ENCODE results near the gene MISP3. TPM values are rescaled to one million over a fixed set of nuclear protein-coding genes. Genes with fewer than 3 reads are reported as not detected.
A peak's percentile ranks its signal among the peaks of the same experiment; 100 is the strongest.

Gene MISP3
- total and polyA plus RNA-seq, 4 experiments from 2014 or later: 0.68 to 1.6 (median 1.2) TPM

DNA sequence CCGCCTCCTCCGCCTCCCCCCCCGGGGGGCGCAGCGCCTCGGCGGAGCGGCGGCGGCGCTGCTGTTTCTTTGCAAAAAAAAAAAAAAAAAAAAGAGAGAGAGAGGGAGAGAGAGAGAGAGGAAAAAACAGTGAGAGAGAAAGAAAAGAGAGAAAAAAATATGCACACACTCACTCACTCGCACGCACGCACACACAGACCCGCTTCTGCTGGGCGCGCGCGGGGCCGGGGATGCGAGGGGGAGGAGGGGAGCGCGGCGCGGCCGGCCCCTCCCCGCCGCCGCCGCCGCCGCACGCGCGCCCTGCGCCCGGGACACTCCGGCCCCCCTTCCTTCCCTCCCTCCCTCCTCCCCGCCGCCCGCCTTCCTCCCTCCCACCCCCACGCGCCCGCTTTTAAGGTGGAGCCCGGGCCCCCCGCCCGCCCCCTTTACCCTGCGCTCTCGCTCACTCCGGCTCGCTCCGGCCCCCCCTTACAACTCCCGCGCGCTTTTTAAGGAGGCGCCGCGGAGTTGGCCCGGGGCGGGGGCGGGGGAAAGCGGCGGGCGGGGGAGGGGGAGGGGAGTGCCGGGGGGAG, 18.0 kb downstream of the MISP3 start, which contains the start of gene SAMD1:
SAMD1 (minus strand) TSS at position 243 of the 572 bp plus-strand sequence.
- Histone ChIP-seq H3K36me3 (ENCODE audit: insufficient read depth, low read length) (no peaks in the 10 kb centered on the region), H3K4me1 (ENCODE audit: insufficient read depth, low read length) (peaks cover 14% of the 10 kb centered on the region), H3K4me3 (ENCODE audit: low read length in 2 of 2) (peak within 1 kb of the TSS; percentile 86 to 88), H3K27me3 (ENCODE audit: insufficient read depth, low read length) (no peaks in the 10 kb centered on the region), H3K9me3 (ENCODE audit: control insufficient read depth in 1 of 2, low read length in 2 of 2) (peaks cover 0 to 5% of the 10 kb centered on the region in 2 donors), H3K27ac (ENCODE audit: low read depth, low read length) (peak within 1 kb of the TSS; percentile 72)
- intact Hi-C loops (cut with micrococcal nuclease): loop anchor here (1.0 to 5.0 kb wide), 7 partner anchors 9 to 210 kb away; partner anchors contain the start of genes ADGRL1, DCAF15, MISP3 and PRKACA
- peak within 1 kb of the TSS; percentile 99 to 100 (median 100) for H3K4me3 Mint-ChIP-seq
- H3K27ac Mint-ChIP-seq: peak within 1 kb of the TSS; percentile 95 to 100 (median 99)
- CTCF ChIA-PET (ENCODE audit: partially characterized antibody): interaction anchor here (1.5 kb wide), 1 partner anchor 9 kb away, joined by 4 read pairs; no protein-coding TSS in a partner anchor
- peak; percentile 79 to 88 (median 83) for DNase-seq
- H3K36me3 Mint-ChIP-seq: peaks cover 4 to 19% of the 10 kb centered on the region in 2 donors
- peaks cover 0 to 2% of the 10 kb centered on the region in 2 donors for H3K27me3 Mint-ChIP-seq
- H3K9me3 Mint-ChIP-seq: peaks cover 0 to 17% (median 0%) of the 10 kb centered on the region in 8 donors
- H3K4me1 Mint-ChIP-seq: peaks cover 10 to 28% (median 21%) of the 10 kb centered on the region in 4 donors
- POLR2A ChIA-PET (ENCODE audit: partially characterized antibody): interaction anchor here (1.3 to 4.1 kb wide), 9 partner anchors 9 to 208 kb away, joined by 3 to 25 read pairs (median 7); partner anchors contain the start of genes ASF1B, IL27RA and PRKACA

GRCh38 chr19:14091081-14091812, 18.7 kb downstream of the MISP3 start:
- CTCF ChIA-PET (ENCODE audit: partially characterized antibody): interaction anchor here (1.5 kb wide), 2 partner anchors 10 to 18 kb away, joined by 4 to 5 read pairs; no protein-coding TSS in a partner anchor
- peak overlapping the region; percentile 86 to 88 for H3K4me3 ChIP-seq (ENCODE audit: low read length in 2 of 2)
- peak overlapping the region; percentile 95 to 100 (median 99) for H3K27ac Mint-ChIP-seq

DNA sequence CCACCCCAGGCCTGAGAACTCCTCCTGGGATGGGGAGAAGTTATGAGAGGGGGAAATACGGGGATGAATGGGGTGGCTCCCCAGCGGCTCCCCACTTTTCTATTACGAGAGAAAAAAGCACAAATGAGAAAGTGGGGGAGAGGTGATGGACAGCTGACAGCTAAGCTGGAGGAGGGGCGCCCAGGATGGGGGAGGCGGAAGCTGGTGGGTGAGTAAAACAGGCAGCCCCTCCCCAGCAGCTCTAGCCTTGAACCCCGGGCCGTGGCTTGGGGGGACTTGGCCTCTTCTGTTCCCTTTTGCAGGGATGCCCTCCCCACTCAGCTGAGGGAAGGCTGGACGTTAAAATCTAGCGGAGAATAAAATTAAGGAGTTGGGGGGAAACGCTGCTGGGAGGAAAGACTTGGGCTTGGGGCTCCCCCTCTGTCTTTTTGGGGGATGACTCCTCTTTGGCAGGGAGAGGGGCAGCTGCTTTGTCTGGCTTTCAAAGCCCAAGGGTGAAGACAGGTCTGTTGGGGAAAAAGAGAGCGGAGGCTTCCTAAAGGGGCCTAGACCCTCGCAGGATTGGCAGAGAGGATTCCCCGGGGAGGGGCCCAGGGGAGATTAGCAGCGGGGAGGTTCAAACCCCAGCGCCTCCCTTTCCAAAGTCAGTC, 19.4 kb downstream of the MISP3 start:
- POLR2A ChIA-PET (ENCODE audit: partially characterized antibody): interaction anchor here (0.9 to 4.1 kb wide), 11 partner anchors 9 to 211 kb away, joined by 3 to 25 read pairs (median 3); partner anchors contain the start of genes ASF1B, IL27RA, PRKACA and RFX1
- Histone ChIP-seq H3K4me3 (ENCODE audit: low read length in 2 of 2) (peak overlapping the region; percentile 86 to 88), H3K27ac (ENCODE audit: low read depth, low read length) (peak overlapping the region; percentile 72), H3K4me1 (ENCODE audit: insufficient read depth, low read length) (peaks cover 14% of the 10 kb centered on the region), H3K36me3 (ENCODE audit: insufficient read depth, low read length) (peaks cover 6% of the 10 kb centered on the region), H3K9me3 (ENCODE audit: control insufficient read depth in 1 of 2, low read length in 2 of 2) (peaks cover 0 to 5% of the 10 kb centered on the region in 2 donors), H3K27me3 (ENCODE audit: insufficient read depth, low read length) (no peaks in the 10 kb centered on the region)
- Mint-ChIP-seq H3K27ac (peak overlapping the region; percentile 95 to 100 (median 99)), H3K9me3 (peaks cover 0 to 17% (median 0%) of the 10 kb centered on the region in 8 donors), H3K4me3 (peak overlapping the region; percentile 99 to 100 (median 100)), H3K36me3 (peaks cover 7 to 24% of the 10 kb centered on the region in 2 donors), H3K4me1 (peaks cover 10 to 28% (median 21%) of the 10 kb centered on the region in 4 donors), H3K27me3 (peaks cover 0 to 2% of the 10 kb centered on the region in 2 donors)
- no peak for DNase-seq
- CTCF ChIA-PET (ENCODE audit: partially characterized antibody): interaction anchor here (1.5 kb wide), 2 partner anchors 10 to 18 kb away, joined by 4 to 5 read pairs; no protein-coding TSS in a partner anchor
- intact Hi-C loops (cut with micrococcal nuclease): loop anchor here (1.0 to 5.0 kb wide), 5 partner anchors 19 to 212 kb away; partner anchors contain the start of genes ADGRL1, DCAF15 and MISP3

More at GRCh38 chr19:14091081-14091812, 18.7 kb downstream of the MISP3 start:
- peaks cover 0 to 5% of the 10 kb centered on the region in 2 donors for H3K9me3 ChIP-seq (ENCODE audit: control insufficient read depth in 1 of 2, low read length in 2 of 2)
- Mint-ChIP-seq H3K36me3 (peaks cover 4 to 19% of the 10 kb centered on the region in 2 donors), H3K4me1 (peaks cover 10 to 28% (median 21%) of the 10 kb centered on the region in 4 donors), H3K4me3 (peak overlapping the region; percentile 99 to 100 (median 100)), H3K27me3 (peaks cover 0 to 2% of the 10 kb centered on the region in 2 donors), H3K9me3 (peaks cover 0 to 17% (median 0%) of the 10 kb centered on the region in 8 donors)
- no peaks in the 10 kb centered on the region for H3K36me3 ChIP-seq (ENCODE audit: insufficient read depth, low read length)
- no peaks in the 10 kb centered on the region for H3K27me3 ChIP-seq (ENCODE audit: insufficient read depth, low read length)
- H3K27ac ChIP-seq (ENCODE audit: low read depth, low read length): peak overlapping the region; percentile 72
- POLR2A ChIA-PET (ENCODE audit: partially characterized antibody): interaction anchor here (0.9 to 4.1 kb wide), 11 partner anchors 9 to 211 kb away, joined by 3 to 25 read pairs (median 3); partner anchors contain the start of genes ASF1B, IL27RA, PRKACA and RFX1
- intact Hi-C loops (cut with micrococcal nuclease): loop anchor here (1.0 to 5.0 kb wide), 5 partner anchors 18 to 211 kb away; partner anchors contain the start of genes ADGRL1, DCAF15 and MISP3
- peaks cover 14% of the 10 kb centered on the region for H3K4me1 ChIP-seq (ENCODE audit: insufficient read depth, low read length)
- DNase-seq: peak; percentile 79 to 84 (median 80)

- Mint-ChIP-seq H3K27ac (peak overlapping the region in 6 of 7 donors; percentile 2 to 84 (median 68)), H3K36me3 (peaks cover 12 to 31% of the 10 kb centered on the region in 2 donors), H3K27me3 (peaks cover 0 to 2% of the 10 kb centered on the region in 2 donors), H3K9me3 (peaks cover 0 to 17% (median 0%) of the 10 kb centered on the region in 8 donors), H3K4me1 (peaks cover 10 to 28% (median 19%) of the 10 kb centered on the region in 4 donors), H3K4me3 (peak overlapping the region; percentile 34 to 81 (median 65))
- DNase-seq: no peak
- Histone ChIP-seq H3K27ac (ENCODE audit: low read depth, low read length) (no peak overlapping the region), H3K27me3 (ENCODE audit: insufficient read depth, low read length) (no peaks in the 10 kb centered on the region), H3K9me3 (ENCODE audit: control insufficient read depth in 1 of 2, low read length in 2 of 2) (peaks cover 0 to 5% of the 10 kb centered on the region in 2 donors), H3K36me3 (ENCODE audit: insufficient read depth, low read length) (peaks cover 12% of the 10 kb centered on the region), H3K4me3 (ENCODE audit: low read length in 2 of 2) (no peak overlapping the region), H3K4me1 (ENCODE audit: insufficient read depth, low read length) (peaks cover 14% of the 10 kb centered on the region)
- ChIA-PET CTCF (ENCODE audit: partially characterized antibody) (interaction anchor here (0.6 to 1.8 kb wide), 3 partner anchors 21 to 43 kb away, joined by 3 to 6 read pairs (median 4); partner anchors contain the start of gene ASF1B), POLR2A (ENCODE audit: partially characterized antibody) (interaction anchor here (0.9 to 4.1 kb wide), 7 partner anchors 10 to 319 kb away, joined by 3 to 25 read pairs (median 4); partner anchors contain the start of genes ASF1B and PRKACA)
- intact Hi-C loops (cut with micrococcal nuclease): loop anchor here (5.0 kb wide), 1 partner anchor 114 kb away; the partner anchor contains the start of gene ADGRL1
Observed at GRCh38 chr19:14093117-14093823, 20.7 kb downstream of the MISP3 start.

DNA sequence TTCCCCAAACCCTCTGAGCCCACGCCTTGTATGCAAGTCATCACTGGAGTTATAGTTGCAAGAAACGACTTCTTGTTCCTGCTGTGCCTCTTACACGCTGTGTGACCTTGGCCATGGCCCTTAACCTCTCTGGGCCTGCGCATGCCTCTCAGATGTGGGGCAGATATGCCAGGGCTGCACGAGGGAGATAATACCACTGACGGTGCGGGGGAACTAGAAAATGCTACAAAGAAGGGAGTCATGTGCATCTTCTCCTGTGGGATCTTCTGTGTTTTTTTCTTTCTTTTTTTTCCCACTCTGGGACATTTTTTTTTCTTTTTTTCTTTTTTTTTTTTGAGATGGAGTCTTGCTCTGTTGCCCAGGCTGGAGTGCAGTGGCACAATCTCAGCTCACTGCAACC, 22.3 kb downstream of the MISP3 start:
- H3K4me3 ChIP-seq (ENCODE audit: low read length in 2 of 2): no peak overlapping the region
- no peak overlapping the region for H3K27ac ChIP-seq (ENCODE audit: low read depth, low read length)
- H3K27me3 Mint-ChIP-seq: peaks cover 0 to 2% of the 10 kb centered on the region in 2 donors
- DNase-seq: no peak
- POLR2A ChIA-PET (ENCODE audit: partially characterized antibody): interaction anchor here (0.6 to 4.1 kb wide), 3 partner anchors 13 to 42 kb away, joined by 3 to 25 read pairs (median 4); partner anchors contain the start of gene ASF1B
- H3K27ac Mint-ChIP-seq: peak overlapping the region in 3 of 7 donors; percentile 51 to 84 (median 65)
- CTCF ChIA-PET (ENCODE audit: partially characterized antibody): interaction anchor here (1.7 kb wide), 1 partner anchor 21 kb away, joined by 5 read pairs; no protein-coding TSS in a partner anchor
- peaks cover 12% of the 10 kb centered on the region for H3K36me3 ChIP-seq (ENCODE audit: insufficient read depth, low read length)
- H3K4me3 Mint-ChIP-seq: peak overlapping the region in 1 of 8 donors; percentile 57
- H3K27me3 ChIP-seq (ENCODE audit: insufficient read depth, low read length): no peaks in the 10 kb centered on the region
- H3K4me1 Mint-ChIP-seq: peaks cover 5 to 21% (median 12%) of the 10 kb centered on the region in 4 donors
- peaks cover 0 to 17% (median 0%) of the 10 kb centered on the region in 8 donors for H3K9me3 Mint-ChIP-seq
- peaks cover 0 to 5% of the 10 kb centered on the region in 2 donors for H3K9me3 ChIP-seq (ENCODE audit: control insufficient read depth in 1 of 2, low read length in 2 of 2)
- H3K36me3 Mint-ChIP-seq: peaks cover 8 to 27% of the 10 kb centered on the region in 2 donors
- intact Hi-C loops (cut with micrococcal nuclease): loop anchor here (5.0 kb wide), 1 partner anchor 112 kb away; the partner anchor contains the start of gene ADGRL1
- peaks cover 8% of the 10 kb centered on the region for H3K4me1 ChIP-seq (ENCODE audit: insufficient read depth, low read length)
